GM12892 (cell line): ENCODE data around the gene VGF.
"Not testable (repeated sequence)": the region's sequence is repeated elsewhere in the genome, so short reads cannot be mapped to it uniquely, and the experiment has no call there.

Source experiments
- DNase-seq: peaks from one replicate; pipeline ENCODE4 v3.0.0; 2011; ENCODE audit not compliant: insufficient read length
- FAIRE-seq: peaks from 2 replicates; lab custom pipeline; 2011; peaks lifted over from hg19 to GRCh38; lab: Jason Lieb, UNC
- POLR2A ChIP-seq: IDR thresholded peaks from 2 replicates; pipeline ENCODE4 v1.6.1; 2011; ENCODE audit warnings: low read depth, low read length, control low read depth
- POLR2AphosphoS5 ChIP-seq: IDR thresholded peaks from 2 replicates; pipeline ENCODE4 v1.6.1; 2011; ENCODE audit warnings: low read depth, low read length, control low read depth
- TAF1 ChIP-seq: IDR thresholded peaks from 2 replicates; pipeline ENCODE4 v1.6.1; 2011; ENCODE audit warnings: low read depth, mild to moderate bottlenecking, control low read depth, low read length, borderline replicate concordance

The VGF gene

DNA sequence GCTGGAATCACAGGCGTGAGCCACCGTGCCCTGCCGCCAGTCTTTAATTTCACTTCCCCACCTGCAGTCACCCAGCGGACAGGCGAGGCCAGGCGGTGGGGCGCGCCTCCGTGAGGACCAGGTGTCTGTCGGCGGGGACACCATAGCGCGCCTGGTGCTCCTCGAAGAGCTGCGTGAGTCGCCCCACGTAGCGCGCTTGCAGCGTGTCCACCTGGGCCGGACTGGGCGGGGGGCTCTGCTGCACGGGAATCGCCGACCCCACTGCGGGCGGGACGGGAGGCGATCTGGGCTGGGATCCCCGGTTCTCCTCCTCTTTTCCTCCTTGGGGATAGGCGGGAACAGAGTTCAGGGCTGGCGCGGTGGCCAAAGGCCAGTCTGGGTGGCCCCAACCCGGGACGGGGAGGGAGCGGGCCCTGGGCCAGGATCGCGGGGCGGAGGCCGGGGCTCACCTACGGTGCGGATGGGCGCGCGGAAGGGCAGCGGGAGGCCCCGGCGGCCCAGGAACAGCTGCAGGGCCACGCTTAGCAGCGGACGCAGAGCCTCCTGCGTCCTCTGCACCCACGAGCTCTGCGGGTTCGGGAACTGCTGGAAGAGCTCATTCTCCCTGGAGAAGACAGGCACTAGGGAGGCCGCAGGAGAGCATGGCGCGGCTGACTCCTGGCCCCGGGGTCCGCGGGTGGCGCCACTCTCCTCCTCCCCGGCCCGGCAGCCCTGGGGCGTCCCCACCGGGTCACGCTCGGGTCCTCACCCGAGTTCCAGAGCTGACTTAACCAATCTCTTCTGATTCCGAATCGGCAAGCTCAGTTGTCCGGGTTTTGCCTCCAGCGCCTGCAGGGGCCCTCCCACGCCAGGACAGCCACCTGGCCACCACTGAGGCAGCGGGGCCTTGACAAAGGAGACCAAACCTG lies 36.6 kb upstream of the VGF start:
- DNase-seq = no peak
- no peak for FAIRE-seq
- TF ChIP-seq POLR2AphosphoS5 = no peak
- no peak for TF ChIP-seq POLR2A
- no peak for TF ChIP-seq TAF1

DNA sequence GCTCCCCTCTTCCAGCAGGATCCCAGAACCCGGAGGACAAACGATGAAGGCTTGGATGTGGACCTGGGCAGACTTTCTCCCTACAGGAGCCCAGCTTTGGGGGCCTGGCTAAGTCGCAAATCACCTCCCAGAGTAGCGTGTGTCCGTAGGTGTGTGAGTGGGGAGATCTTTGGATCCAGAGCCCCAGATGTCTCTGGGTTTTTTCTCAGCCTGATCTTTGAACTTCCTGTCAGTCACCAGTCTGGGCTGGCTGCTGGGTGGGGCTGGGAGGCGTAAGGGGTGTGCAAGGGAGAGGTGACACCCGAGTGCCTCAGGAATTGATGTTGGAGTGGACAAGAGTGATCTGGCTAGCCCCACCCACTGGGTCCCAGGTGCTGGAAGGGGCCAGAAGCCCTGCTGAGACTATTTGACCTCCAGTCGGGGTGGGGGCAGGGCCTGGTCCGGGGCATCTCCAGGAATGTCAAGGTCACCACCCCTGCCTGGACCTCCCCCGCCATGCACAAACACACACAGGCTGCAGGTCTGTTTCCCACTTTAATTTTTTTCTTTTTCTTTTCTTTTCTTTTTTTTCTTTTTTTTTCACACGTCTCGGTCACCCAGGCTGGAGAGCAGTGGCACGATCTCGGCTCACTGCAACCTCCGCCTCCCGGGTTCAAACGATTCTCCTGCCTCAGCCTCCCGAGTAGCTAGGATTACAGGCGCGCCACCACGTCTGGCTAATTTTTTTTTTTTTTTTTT lies 35.7 kb upstream of the VGF start, which contains the start of gene MOGAT3:
MOGAT3 (minus strand) TSS at position 175 of the 738 bp plus-strand sequence. CDS start 182 bp downstream, outside the sequence.
- FAIRE-seq (no peak), DNase-seq (no peak)

DNA sequence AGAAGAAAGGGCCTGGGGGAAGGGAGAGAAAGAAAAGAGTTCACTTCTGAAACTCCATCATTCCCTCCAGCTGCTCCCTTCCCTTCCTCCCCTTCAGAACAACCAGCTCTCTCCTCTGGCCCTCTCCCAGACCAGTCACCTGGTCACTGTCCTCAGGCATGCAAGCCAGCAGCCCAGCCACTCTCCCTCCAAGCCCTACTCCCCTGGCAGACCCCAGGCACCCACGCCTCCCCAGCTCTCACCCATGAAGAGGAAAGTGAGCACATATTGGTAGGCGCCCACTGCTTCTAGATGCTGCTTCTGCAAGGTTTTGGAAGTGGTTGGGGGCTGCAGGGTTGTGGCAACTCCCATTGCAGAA lies 35.1 kb upstream of the VGF start:
- FAIRE-seq = no peak
- no peak for DNase-seq
- TF ChIP-seq TAF1 = no peak
- TF ChIP-seq POLR2AphosphoS5 = no peak
- TF ChIP-seq POLR2A = no peak

More for the DNA sequence above, 35.7 kb upstream of the VGF start, which contains the start of gene MOGAT3:
- TF ChIP-seq POLR2AphosphoS5 = no peak
- no peak for TF ChIP-seq POLR2A
- TF ChIP-seq TAF1 = no peak

DNA sequence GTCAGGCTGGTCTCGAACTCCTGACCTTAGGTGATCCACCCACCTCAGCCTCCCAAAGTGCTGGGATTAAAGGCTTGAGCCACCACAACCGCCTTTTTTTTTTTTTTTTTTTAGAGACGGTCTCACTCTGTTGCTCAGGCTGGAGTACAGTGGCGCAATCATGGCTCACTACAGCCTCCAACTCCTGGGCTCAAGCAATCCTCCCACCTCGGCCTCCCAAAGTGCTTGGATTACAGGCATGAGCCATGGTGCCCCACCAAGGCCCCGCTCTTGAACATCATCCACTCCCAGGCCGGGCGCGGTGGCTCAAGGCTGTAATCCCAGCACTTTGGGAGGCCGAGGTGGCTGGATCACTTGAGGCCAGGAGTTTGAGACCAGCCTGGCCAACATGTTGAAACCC lies 34.2 kb upstream of the VGF start:
- not testable (repeated sequence) for DNase-seq, FAIRE-seq

DNA sequence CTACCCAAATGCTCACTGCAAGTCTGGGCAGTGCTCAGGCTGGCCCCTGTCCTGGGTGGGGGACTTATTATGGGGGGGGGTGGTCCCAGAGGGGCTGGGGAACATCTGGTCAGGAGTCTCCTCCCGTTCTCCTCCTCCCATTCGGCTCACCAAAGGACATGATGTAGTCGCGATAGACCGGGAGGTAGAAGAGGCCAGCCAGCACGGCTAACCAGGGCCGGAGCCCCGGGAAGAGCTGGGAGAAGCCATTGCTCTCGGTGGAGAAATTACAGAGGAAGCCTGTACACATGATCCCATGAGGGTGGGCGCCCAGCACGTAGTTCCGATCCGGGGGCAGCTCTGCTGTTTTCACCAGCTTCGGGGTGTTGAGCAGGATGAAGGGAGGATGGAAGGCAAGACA lies 33.1 kb upstream of the VGF start:
- DNase-seq (no peak), FAIRE-seq (no peak)
- TF ChIP-seq POLR2A (no peak), POLR2AphosphoS5 (no peak)

DNA sequence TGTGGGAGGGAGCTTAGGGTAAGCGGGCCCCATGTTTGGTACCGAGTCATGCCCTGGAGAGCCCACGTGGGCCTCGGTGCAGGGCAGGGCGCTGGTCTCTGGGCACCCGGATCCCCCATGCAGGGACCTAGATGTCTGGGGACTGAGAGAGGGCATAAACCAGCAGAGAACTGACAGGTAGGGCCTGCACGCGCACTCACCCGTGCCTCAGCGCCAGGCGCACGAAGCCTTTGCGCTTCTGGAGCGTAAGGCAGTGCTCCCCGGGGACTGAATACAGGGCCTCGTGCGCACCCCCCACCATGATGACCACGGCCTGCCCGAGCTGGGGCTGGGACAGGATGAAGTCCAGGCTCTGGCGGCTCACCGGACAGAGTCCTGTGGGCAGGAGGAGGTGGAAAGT lies 32.6 kb upstream of the VGF start:
- FAIRE-seq (no peak), DNase-seq (no peak)
- no peak for TF ChIP-seq POLR2A
- no peak for TF ChIP-seq POLR2AphosphoS5
- TF ChIP-seq TAF1 = no peak

DNA sequence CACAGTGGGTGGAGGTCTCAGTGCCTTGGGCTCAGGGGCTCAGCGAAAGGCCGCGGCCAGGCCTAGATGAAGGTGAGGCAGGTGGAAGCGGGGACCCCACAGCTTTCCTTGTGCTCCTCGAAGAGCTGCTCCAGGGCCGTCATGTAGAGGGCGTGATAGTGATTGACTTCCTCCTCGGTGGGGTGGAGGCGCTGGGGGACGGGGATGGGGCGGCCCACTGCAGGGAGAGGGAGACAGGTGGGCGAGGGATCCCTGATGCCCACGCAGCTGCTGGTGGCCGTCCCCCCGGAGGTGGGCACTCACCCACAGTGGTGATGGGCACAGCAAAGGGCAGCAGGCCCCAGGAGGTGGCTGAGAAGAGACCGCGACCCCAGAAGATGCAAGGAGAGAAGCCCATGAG lies 30.5 kb upstream of the VGF start:
- TF ChIP-seq TAF1 (no peak), POLR2A (no peak), POLR2AphosphoS5 (no peak)
- FAIRE-seq = no peak
- no peak for DNase-seq

DNA sequence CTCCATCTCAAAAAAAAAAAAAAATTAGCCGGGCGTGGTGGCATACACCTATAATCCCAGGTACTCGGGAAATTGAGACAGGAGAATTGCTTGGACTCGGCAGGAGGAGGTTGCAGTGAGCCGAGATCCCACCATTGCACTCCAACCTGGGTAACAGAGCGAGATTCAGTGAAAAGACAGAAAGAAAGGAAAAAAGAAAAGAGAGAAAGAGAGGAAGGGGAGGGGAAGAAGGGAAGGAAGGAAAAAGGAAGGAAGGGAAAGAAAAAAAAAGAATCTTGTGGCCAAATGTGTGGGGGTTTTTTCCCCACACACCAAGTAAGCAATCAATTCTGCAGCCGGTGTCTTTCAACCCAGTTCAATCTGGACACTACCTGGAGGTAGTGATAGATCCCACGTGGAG lies 23.7 kb upstream of the VGF start:
- TF ChIP-seq TAF1 (no peak), POLR2AphosphoS5 (no peak)
- no peak for FAIRE-seq
- DNase-seq = no peak

DNA sequence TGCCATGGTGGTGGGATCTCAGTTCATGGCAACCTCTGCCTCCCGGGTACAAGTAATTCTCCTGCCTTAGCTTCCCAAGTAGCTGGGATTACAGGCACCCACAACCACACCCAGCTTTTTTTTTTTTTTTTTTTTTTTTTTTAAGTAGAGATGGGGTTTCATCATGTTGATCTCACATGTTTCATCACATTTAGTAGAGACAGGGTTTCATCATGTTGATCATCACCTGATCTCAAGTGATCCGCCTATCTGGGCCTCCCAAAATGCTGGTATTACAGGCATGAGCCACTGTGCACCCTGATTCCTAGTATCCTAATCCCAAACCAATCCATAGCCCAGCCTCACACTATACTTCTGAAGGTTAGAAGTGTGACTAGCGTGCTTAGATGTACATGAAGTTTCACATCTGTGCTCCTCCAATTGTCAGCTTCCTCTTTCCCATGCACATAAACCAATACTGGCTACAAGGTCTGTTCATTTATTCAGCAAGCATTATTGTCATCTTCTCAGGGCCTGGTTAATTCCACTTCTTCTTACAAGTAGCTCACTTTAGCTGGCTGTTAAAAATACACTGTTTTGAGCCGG lies 21.6 kb upstream of the VGF start:
- TF ChIP-seq POLR2AphosphoS5 = no peak
- no peak for TF ChIP-seq TAF1
- TF ChIP-seq POLR2A = no peak
- FAIRE-seq (no peak), DNase-seq (no peak)

DNA sequence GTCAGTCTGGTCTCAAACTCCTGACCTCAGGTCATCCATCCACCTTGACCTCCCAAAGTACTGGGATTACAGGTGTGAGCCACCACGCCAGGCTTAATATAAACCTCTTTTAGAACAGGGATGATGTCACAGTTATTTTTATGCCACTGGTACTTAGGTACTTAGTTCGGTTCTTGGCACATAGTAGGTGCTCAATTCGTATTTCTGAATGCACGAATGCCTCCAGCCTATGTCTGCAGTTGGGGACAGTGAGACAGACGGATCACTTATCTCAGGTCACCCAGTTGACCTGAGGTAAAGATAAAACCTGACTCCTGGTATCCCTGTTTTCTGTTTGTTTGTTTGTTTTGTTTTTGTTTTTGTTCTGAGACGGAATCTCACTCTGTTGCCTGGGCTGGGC lies 20.8 kb upstream of the VGF start:
- TF ChIP-seq POLR2AphosphoS5 (no peak), TAF1 (no peak), POLR2A (no peak)
- FAIRE-seq (no peak), DNase-seq (no peak)

DNA sequence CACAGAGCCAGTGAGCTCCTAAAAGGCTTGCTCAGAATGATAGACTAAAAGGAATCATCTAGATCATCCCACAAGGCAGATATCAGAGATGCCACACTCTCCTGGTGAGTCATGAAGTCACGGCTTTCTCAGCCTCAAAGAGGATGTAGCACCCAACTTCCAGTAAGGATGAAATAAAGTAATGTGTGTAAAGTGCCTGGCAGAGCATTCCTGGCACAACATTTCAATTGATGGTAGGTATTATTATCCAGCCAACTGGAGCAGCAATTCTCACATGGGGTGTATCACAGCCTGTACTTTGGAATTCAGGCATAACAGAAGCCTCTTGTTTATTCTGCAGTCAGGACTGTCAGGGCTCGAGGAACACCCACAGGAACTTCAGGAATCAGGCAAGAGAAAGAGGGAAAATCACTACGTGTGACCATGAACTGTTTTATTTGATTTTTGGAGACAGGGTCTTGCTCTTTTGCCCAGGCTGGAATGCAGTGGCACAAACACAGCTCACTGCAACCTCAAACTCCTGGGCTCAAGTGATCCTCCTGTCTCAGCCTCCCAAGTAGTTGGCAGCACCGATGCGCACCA lies 20.0 kb upstream of the VGF start:
- no peak for TF ChIP-seq TAF1
- no peak for TF ChIP-seq POLR2AphosphoS5
- TF ChIP-seq POLR2A = no peak
- no peak for FAIRE-seq
- DNase-seq = no peak
